GM19238 (cell line): Measurements from ENCODE around the gene TPP1.

Source experiments
- DNase-seq: peaks from one replicate; pipeline ENCODE4 v3.0.0; 2011; ENCODE audit warnings: low spot score; ENCODE audit not compliant: insufficient read length

The TPP1 gene

GRCh38 chr11:6619004-6619745, at the start of gene TPP1:
TPP1 (minus strand) TSS chr11:6619422; CDS start chr11:6619400, 22 bp downstream.
- peak; percentile 98 for DNase-seq

GRCh38 chr11:6667733-6668374, 48.6 kb upstream of the TPP1 start:
- DNase-seq: no peak

GRCh38 chr11:6666302-6667183, 47.3 kb upstream of the TPP1 start:
- DNase-seq: no peak

- no peak for DNase-seq
Observed at GRCh38 chr11:6664551-6664950, 45.3 kb upstream of the TPP1 start.

- DNase-seq: no peak
Observed at GRCh38 chr11:6663794-6664469, 44.7 kb upstream of the TPP1 start.

GRCh38 chr11:6660712-6661111, 41.5 kb upstream of the TPP1 start:
- DNase-seq: no peak

- DNase-seq: no peak
Observed at GRCh38 chr11:6658647-6659046, 39.4 kb upstream of the TPP1 start.

- no peak for DNase-seq
Observed at GRCh38 chr11:6657346-6657745, 38.1 kb upstream of the TPP1 start.

- no peak for DNase-seq
Observed at GRCh38 chr11:6656936-6657335, 37.7 kb upstream of the TPP1 start.

- DNase-seq: no peak
Observed at GRCh38 chr11:6656584-6656915, 37.3 kb upstream of the TPP1 start.

- no peak for DNase-seq
Observed at GRCh38 chr11:6655790-6656583, 36.8 kb upstream of the TPP1 start, which contains the start of gene DCHS1. DCHS1 (minus strand) TSS chr11:6655809; CDS start chr11:6641613, 14,196 bp downstream.

GRCh38 chr11:6655020-6655789, 36.0 kb upstream of the TPP1 start:
- no peak for DNase-seq

- no peak for DNase-seq
Observed at GRCh38 chr11:6654281-6655019, 35.2 kb upstream of the TPP1 start.

GRCh38 chr11:6653656-6654055, 34.4 kb upstream of the TPP1 start:
- DNase-seq: no peak

GRCh38 chr11:6653097-6653496, 33.9 kb upstream of the TPP1 start:
- no peak for DNase-seq

- no peak for DNase-seq
Observed at GRCh38 chr11:6652182-6652581, 33.0 kb upstream of the TPP1 start.

- no peak for DNase-seq
Observed at GRCh38 chr11:6650980-6651379, 31.8 kb upstream of the TPP1 start.

- DNase-seq: no peak
Observed at GRCh38 chr11:6650104-6650503, 30.9 kb upstream of the TPP1 start.

- no peak for DNase-seq
Observed at GRCh38 chr11:6648501-6648900, 29.3 kb upstream of the TPP1 start.
